Retinal pigment epithelial cell (primary cell): ENCODE data around the gene SIGLEC11.
"Not testable (repeated sequence)": the region's sequence is repeated elsewhere in the genome, so short reads cannot be mapped to it uniquely, and the experiment has no call there.

Source experiments
- DNase-seq: peaks from one replicate; pipeline ENCODE4 v3.0.0-alpha.2; 2010; ENCODE audit warnings: low read depth
- H3K4me3 ChIP-seq: 2 replicates; pipeline ENCODE4 v1.5.1; 2011; ENCODE audit warnings: mild to moderate bottlenecking, low read length, control low read depth, moderate library complexity
- CTCF ChIP-seq: conservative IDR thresholded peaks from 2 replicates; pipeline ENCODE4 v1.5.1; 2011; ENCODE audit warnings: low read depth, low read length, control low read depth, inconsistent platforms

SIGLEC11 gene

GRCh38 chr19:49972841-49973240 is 11.9 kb upstream of the SIGLEC11 start:
- no peak overlapping the region for H3K4me3 ChIP-seq
- no peak for TF ChIP-seq CTCF
- DNase-seq: no peak

GRCh38 chr19:49971991-49972411 is 11.0 kb upstream of the SIGLEC11 start:
- TF ChIP-seq CTCF: no peak
- no peak overlapping the region for H3K4me3 ChIP-seq
- DNase-seq: no peak

GRCh38 chr19:49969355-49969754 is 8.4 kb upstream of the SIGLEC11 start:
- DNase-seq, H3K4me3 ChIP-seq: not testable (repeated sequence)

- DNase-seq: no peak
- no peak overlapping the region for H3K4me3 ChIP-seq
- no peak for TF ChIP-seq CTCF
Measured at GRCh38 chr19:49968279-49968922, 7.4 kb upstream of the SIGLEC11 start.

- not testable (repeated sequence) for H3K4me3 ChIP-seq, DNase-seq
Measured at GRCh38 chr19:49959892-49960291, 1.1 kb downstream of the SIGLEC11 start.

GRCh38 chr19:49958596-49958995 is 2.4 kb downstream of the SIGLEC11 start:
- not testable (repeated sequence) for H3K4me3 ChIP-seq, DNase-seq

- not testable (repeated sequence) for H3K4me3 ChIP-seq, DNase-seq
Measured at GRCh38 chr19:49958144-49958543, 2.8 kb downstream of the SIGLEC11 start.

- H3K4me3 ChIP-seq: no peak overlapping the region
- DNase-seq: no peak
- no peak for TF ChIP-seq CTCF
Measured at GRCh38 chr19:49957262-49957915, 3.6 kb downstream of the SIGLEC11 start.

- DNase-seq: no peak
Measured at GRCh38 chr19:49956115-49956495, 4.9 kb downstream of the SIGLEC11 start.

More at GRCh38 chr19:49956115-49956495, 4.9 kb downstream of the SIGLEC11 start:
- no peak for TF ChIP-seq CTCF
- no peak overlapping the region for H3K4me3 ChIP-seq
